NCI-H2196 treated with DMSO at 0.1 percent for 48 hours (cell line): ENCODE results near the gene PNMA1.
A peak's percentile ranks its signal among the peaks of the same experiment; 100 is the strongest.

Experiments used
- DNase-seq: peaks from one replicate; lab custom pipeline; 2025; ENCODE audit not compliant: unreplicated experiment; lab: John Stamatoyannopoulos, UW

Gene PNMA1

GRCh38 chr14:73713803-73714655 lies at the start of gene PNMA1:
Gene PNMA1 (minus strand): TSS chr14:73714384. CDS start chr14:73713639, 745 bp downstream.
- DNase-seq: peak; percentile 82

- no peak for DNase-seq
Observed at GRCh38 chr14:73763396-73763795, 49.2 kb upstream of the PNMA1 start.

GRCh38 chr14:73762375-73762822 lies 48.2 kb upstream of the PNMA1 start:
- no peak for DNase-seq

GRCh38 chr14:73761618-73762355 lies 47.6 kb upstream of the PNMA1 start:
- DNase-seq: no peak

GRCh38 chr14:73760598-73761586 lies 46.7 kb upstream of the PNMA1 start:
- no peak for DNase-seq

- peak; percentile 94 for DNase-seq
Observed at GRCh38 chr14:73759714-73760597, 45.8 kb upstream of the PNMA1 start.

GRCh38 chr14:73759183-73759713 lies 45.1 kb upstream of the PNMA1 start:
- DNase-seq: no peak

GRCh38 chr14:73758392-73759182 lies 44.4 kb upstream of the PNMA1 start:
- peak; percentile 55 for DNase-seq

- no peak for DNase-seq
Observed at GRCh38 chr14:73757876-73758391, 43.8 kb upstream of the PNMA1 start.

GRCh38 chr14:73757381-73757780 lies 43.2 kb upstream of the PNMA1 start:
- DNase-seq: no peak

GRCh38 chr14:73755434-73756014 lies 41.3 kb upstream of the PNMA1 start:
- no peak for DNase-seq

- DNase-seq: no peak
Observed at GRCh38 chr14:73754911-73755360, 40.8 kb upstream of the PNMA1 start.

- DNase-seq: no peak
Observed at GRCh38 chr14:73753887-73754795, 40.0 kb upstream of the PNMA1 start.

- DNase-seq: no peak
Observed at GRCh38 chr14:73753124-73753886, 39.1 kb upstream of the PNMA1 start.

- DNase-seq: peak; percentile 47
Observed at GRCh38 chr14:73752297-73752992, 38.3 kb upstream of the PNMA1 start.
